AG04450 (cell line): ENCODE measurements around the gene IER5. TPM values are rescaled to one million over a fixed set of nuclear protein-coding genes. Genes with fewer than 3 reads are reported as not detected.

Source experiments
- CTCF ChIA-PET: fragments of 300-600, 350-600 bp; formaldehyde crosslinking; extraction: SDS; loops from one replicate; lab custom pipeline; 2022; ENCODE audit warnings: antibody characterized with exemption, inconsistent platforms; lab: Charles Lee
- POLR2A ChIA-PET: fragments of 350-600 bp; formaldehyde crosslinking; extraction: SDS; loops from one replicate; lab custom pipeline; 2021; ENCODE audit warnings: antibody characterized with exemption, inconsistent platforms; lab: Yijun Ruan, JAX
- DNase-seq: peaks from one replicate; pipeline ENCODE4 v3.0.0-alpha.2; 2011; ENCODE audit warnings: low read depth, low spot score
- H3K27ac ChIP-seq: one replicate; pipeline ENCODE4 v1.5.1; 2012; ENCODE audit warnings: low read depth, low read length, control low read depth
- H3K27me3 ChIP-seq: one replicate; pipeline ENCODE4 v1.6.0; 2012; ENCODE audit warnings: low read length; ENCODE audit not compliant: control insufficient read depth, insufficient read depth
- H3K4me3 ChIP-seq: 2 replicates; pipeline ENCODE4 v1.5.1; 2011; ENCODE audit warnings: mild to moderate bottlenecking, low read depth, low read length, control low read depth
- H3K9me3 ChIP-seq: 2 replicates; pipeline ENCODE4 v1.5.1; 2012; ENCODE audit warnings: low read length; ENCODE audit not compliant: control insufficient read depth, insufficient read depth
- CTCF ChIP-seq: IDR thresholded peaks from 2 replicates; pipeline ENCODE4 v1.5.1; 2011; ENCODE audit warnings: low read depth, low read length, control low read depth, inconsistent platforms
- polyA plus RNA-seq: library from polyadenylated mRNA; depleted of rRNA; stranded (reverse); fragments of >200 nt; gene quantifications from 2 replicates; pipeline ENCODE4 v1.2.3, GENCODE V29; 2011

The IER5 gene
- polyA plus RNA-seq, 1 experiment: 20.7 TPM

GRCh38 chr1:181064011-181064623 is 24.4 kb upstream of the IER5 start:
- no peak overlapping the region for H3K4me3 ChIP-seq
- no peak for TF ChIP-seq CTCF
- no peak overlapping the region for H3K27ac ChIP-seq
- no peaks in the 10 kb centered on the region for H3K27me3 ChIP-seq
- H3K9me3 ChIP-seq: peaks cover 4% of the 10 kb centered on the region; the same call in 1 of the 2 replicates
- DNase-seq: no peak
- CTCF ChIA-PET: interaction anchor here (0.8 to 1.4 kb wide), 3 partner anchors 13 to 104 kb away, joined by 3 read pairs; no protein-coding TSS in a partner anchor
- POLR2A ChIA-PET: interaction anchor here (1.2 kb wide), 1 partner anchor 72 kb away, joined by 3 read pairs; no protein-coding TSS in a partner anchor

- H3K27me3 ChIP-seq: no peaks in the 10 kb centered on the region
- no peak for DNase-seq
- no peak overlapping the region for H3K27ac ChIP-seq
- no peak overlapping the region for H3K4me3 ChIP-seq
- TF ChIP-seq CTCF: no peak
- no peaks in the 10 kb centered on the region for H3K9me3 ChIP-seq
- ChIA-PET CTCF (no interaction called here), POLR2A (no interaction called here)
Measured at GRCh38 chr1:181064702-181065101, 23.8 kb upstream of the IER5 start.

GRCh38 chr1:181073638-181074037 is 14.9 kb upstream of the IER5 start:
- peak; percentile 74 for DNase-seq
- CTCF ChIA-PET: no interaction called here
- no peak for TF ChIP-seq CTCF
- H3K27ac ChIP-seq: no peak overlapping the region
- no peaks in the 10 kb centered on the region for H3K9me3 ChIP-seq
- no peak overlapping the region for H3K4me3 ChIP-seq
- POLR2A ChIA-PET: no interaction called here
- no peaks in the 10 kb centered on the region for H3K27me3 ChIP-seq

- ChIA-PET POLR2A (interaction anchor here (0.7 kb wide), 1 partner anchor 14 kb away, joined by 3 read pairs; no protein-coding TSS in a partner anchor), CTCF (interaction anchor here (0.6 to 1.2 kb wide), 2 partner anchors 12 to 380 kb away, joined by 3 to 4 read pairs; no protein-coding TSS in a partner anchor)
- no peak overlapping the region for H3K4me3 ChIP-seq
- H3K27ac ChIP-seq: no peak overlapping the region
- H3K9me3 ChIP-seq: no peaks in the 10 kb centered on the region
- H3K27me3 ChIP-seq: no peaks in the 10 kb centered on the region
- no peak for DNase-seq
- TF ChIP-seq CTCF: no peak
Measured at GRCh38 chr1:181075766-181076350, 12.6 kb upstream of the IER5 start.

- ChIA-PET POLR2A (no interaction called here), CTCF (interaction anchor here (1.2 kb wide), 1 partner anchor 13 kb away, joined by 3 read pairs; no protein-coding TSS in a partner anchor)
- no peak overlapping the region for H3K27ac ChIP-seq
- H3K27me3 ChIP-seq: no peaks in the 10 kb centered on the region
- no peak for DNase-seq
- no peak for TF ChIP-seq CTCF
- H3K4me3 ChIP-seq: no peak overlapping the region
- H3K9me3 ChIP-seq: no peaks in the 10 kb centered on the region
Measured at GRCh38 chr1:181076852-181077251, 11.6 kb upstream of the IER5 start.
